Globus pallidus (tissue), 1 donor: ENCODE measurements around the gene ADRA2C.
"Not testable (repeated sequence)": the region's sequence is repeated elsewhere in the genome, so short reads cannot be mapped to it uniquely, and the experiment has no call there.

Source experiments
- DNase-seq: peaks from one replicate; pipeline ENCODE4 v3.0.0-alpha.2; 2015; ENCODE audit warnings: low spot score

Gene ADRA2C

DNA sequence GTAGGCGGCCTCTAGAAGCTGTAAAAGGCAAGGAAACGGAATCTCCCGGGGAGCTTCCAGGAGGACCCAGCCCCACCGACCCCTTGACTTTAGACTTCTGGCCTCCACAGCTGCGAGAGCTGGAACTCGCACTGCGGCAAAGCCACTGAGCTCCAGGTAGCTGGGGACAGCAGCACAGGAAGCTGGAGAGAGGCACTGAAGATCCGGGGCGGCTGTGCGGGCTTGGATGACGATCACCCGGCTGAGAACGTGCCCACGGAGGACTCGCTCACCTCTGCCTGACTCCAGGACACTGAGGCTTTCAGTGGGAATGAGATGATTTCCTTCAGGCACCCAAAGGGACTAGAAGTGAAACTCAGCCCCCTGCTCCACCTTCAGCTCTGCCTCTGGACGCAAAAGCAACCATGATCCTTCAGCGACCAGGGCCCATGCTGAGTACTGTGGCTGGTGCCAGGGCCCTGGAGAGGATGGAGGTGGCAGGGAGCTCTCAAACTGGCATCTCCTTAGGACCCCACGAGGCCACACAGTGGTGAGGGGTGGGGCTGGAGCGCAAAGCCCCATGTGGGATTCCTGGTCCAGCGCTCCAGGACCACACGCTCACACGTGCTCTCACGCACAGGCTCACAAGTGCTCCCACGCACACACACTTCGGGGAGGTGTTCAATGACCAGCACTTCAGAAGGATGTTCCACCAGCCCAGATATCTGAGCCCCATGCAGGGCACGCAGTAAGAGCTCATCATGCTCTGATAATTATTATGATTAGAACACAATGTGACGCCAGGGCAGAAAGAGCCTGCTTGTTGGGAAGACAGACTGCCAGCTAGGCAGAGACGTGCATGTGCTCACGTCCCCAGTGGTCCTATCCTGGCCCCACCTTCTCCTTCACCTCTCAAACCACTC is 47.2 kb downstream of the ADRA2C start:
- no peak for DNase-seq

DNA sequence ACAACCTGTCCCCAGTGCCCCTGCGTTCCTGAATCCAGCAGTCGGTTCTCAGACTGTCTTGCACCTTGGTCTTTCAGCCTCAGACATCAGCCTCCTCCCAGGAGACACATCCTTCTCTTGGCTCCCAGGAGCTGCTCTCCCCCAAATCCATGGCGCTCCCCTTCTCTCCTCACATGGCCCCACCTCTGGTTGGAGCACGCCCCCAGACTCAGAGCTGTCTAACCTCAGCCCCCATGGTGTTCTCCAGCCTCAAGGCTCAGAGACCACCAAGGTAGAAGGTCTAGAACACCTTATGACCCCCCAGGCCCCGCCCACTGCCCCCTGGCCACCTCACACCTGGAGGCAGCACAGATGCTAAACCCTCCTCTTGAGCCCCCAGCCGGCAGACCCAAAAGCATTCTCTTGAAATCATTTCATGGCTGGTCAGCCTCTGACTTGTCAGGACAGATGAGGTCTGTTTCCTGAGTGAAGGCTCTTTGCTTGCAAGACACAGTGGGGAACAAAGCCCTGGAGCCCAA is 47.9 kb downstream of the ADRA2C start:
- no peak for DNase-seq

DNA sequence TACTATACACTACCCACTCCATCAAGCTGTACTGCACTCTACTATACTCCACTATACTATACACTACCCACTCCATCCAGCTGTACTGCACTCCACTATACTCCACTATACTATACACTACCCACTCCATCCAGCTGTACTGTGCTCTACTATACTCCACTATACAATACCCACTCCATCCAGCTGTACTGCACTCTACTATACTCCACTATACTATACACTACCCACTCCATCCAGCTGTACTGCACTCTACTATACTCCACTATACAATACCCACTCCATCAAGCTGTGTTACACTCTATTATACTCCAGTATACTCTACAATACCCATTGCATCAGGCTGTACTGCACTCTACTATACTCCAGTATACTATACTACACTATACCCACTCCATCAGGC is 48.7 kb downstream of the ADRA2C start:
- not testable (repeated sequence) for DNase-seq

DNA sequence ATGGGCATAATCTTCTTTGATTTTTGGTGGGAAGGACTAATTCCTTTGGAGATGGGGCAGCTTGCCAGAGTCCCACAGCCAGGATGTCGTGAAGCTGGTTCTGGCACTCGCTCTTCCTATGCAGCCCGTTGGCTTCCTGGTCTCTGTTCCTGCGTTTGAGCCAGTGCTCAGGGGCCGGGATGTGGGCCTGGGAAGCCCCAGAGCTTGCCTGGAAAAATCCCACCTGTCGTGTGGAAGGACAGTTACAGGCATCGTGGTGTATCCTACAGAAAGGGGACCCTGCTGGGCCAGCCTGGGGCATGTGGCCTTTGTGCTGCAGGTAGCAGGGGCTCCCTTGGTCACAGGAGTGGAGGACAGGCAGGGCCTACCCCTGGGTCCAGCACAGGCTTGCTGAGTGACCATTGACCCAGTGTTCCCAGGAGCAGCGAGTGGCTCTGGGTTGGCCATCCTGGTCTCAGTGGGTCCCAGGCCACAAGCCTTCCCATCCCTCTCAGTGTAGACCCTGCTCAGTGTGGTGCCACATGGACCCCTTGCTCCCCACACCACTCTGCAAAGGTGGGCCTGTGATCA is 50.2 kb downstream of the ADRA2C start:
- DNase-seq = no peak

DNA sequence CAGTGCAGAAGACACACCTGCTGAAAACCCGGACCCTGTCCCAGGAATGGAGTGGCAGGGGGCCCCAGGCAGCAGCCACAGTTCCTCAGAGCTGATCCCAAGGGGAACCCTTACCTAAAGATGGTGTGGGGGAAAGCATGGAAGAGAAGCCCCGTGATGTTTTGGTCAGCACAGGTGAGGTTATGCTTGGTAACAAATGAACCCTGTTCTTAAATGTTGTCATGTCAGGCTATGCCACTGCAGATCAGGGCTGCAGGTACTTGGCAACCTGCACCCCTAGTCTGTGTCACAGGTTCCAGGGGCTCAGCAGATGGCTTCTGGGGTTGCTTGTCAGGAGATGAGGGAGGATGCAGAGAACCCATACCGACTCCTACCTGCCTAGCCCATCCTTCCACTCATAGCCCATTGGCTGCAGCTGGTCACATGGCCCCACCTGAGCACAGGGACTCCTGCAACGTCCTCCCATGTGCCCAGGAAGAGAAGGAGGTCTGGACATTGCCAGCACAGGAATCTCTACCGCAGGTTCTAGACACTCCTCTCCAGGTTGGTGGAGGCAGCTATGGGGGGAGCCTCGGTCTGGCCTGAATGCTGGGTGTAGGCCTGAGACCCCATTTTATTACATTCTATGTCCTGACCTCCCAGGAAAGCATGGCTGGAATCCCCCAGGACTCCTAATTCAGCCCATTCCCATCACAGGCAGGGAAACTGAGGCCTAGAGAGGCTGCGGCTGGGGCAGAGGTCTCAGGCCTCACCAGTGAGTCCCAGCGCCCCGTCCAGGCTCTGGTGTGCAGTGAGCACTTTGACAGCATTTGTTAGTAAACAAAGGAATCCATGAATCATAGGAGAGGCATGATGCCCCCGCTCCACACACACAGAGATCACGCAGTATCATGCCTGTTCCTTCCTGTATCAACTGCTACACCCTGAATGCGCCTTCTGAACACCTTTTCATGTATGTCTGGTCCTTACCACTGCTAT is 51.1 kb downstream of the ADRA2C start:
- DNase-seq = no peak
